ENCODE measurements around the gene ATOSA. TPM values are rescaled to one million over a fixed set of nuclear protein-coding genes. Genes with fewer than 3 reads are reported as not detected.

ATOSA gene
- total and polyA plus RNA-seq, 8 donors = 19.4 to 206 (median 60.4) TPM

DNA sequence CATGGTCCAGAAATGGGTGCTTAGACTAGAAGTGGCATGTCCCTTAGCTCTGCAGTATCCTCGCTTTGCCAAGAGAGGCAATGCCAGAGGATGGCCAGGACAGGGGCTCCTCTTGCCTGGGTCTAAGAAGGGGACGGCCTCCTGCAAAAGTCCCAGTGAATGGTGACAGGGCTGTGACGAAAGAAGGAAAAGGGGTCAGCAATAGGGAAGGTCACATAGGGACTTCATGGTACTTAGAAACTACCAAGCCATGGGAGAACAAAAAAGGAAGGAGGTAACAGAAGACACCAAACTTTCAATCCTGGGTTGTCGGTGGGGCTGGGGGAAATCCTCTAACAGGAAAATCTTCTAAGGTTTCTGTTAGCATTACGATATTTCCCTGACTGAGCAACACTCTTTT, 36.2 kb upstream of the ATOSA start:
- H3K4me1 ChIP-seq = no peaks in the 10 kb centered on the region
- H3K4me3 ChIP-seq = no peak overlapping the region
- intact Hi-C loops (cut with DNase I; ENCODE audit: low total_unique reads) = no loop called here
- TF ChIP-seq EP300 (IDR thresholded peaks at IDR 0.05) = no peak
- no peak for TF ChIP-seq POLR2AphosphoS5 (IDR thresholded peaks at IDR 0.05)
- no peak for TF ChIP-seq POLR2A (IDR thresholded peaks at IDR 0.05)
- TF ChIP-seq, protein P1, sequence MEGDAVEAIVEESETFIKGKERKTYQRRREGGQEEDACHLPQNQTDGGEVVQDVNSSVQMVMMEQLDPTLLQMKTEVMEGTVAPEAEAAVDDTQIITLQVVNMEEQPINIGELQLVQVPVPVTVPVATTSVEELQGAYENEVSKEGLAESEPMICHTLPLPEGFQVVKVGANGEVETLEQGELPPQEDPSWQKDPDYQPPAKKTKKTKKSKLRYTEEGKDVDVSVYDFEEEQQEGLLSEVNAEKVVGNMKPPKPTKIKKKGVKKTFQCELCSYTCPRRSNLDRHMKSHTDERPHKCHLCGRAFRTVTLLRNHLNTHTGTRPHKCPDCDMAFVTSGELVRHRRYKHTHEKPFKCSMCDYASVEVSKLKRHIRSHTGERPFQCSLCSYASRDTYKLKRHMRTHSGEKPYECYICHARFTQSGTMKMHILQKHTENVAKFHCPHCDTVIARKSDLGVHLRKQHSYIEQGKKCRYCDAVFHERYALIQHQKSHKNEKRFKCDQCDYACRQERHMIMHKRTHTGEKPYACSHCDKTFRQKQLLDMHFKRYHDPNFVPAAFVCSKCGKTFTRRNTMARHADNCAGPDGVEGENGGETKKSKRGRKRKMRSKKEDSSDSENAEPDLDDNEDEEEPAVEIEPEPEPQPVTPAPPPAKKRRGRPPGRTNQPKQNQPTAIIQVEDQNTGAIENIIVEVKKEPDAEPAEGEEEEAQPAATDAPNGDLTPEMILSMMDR (IDR thresholded peaks at IDR 0.05) = no peak
- no peaks in the 10 kb centered on the region for H3K27me3 ChIP-seq
- H3K36me3 ChIP-seq = no peaks in the 10 kb centered on the region
- DNase-seq = no peak
- 68 to 88% (median 80%) methylated on average over 5 of the region's 5 CpGs for WGBS, 5 donors
- no peaks in the 10 kb centered on the region for H3K9me3 ChIP-seq
- H3K27ac ChIP-seq = no peak overlapping the region

DNA sequence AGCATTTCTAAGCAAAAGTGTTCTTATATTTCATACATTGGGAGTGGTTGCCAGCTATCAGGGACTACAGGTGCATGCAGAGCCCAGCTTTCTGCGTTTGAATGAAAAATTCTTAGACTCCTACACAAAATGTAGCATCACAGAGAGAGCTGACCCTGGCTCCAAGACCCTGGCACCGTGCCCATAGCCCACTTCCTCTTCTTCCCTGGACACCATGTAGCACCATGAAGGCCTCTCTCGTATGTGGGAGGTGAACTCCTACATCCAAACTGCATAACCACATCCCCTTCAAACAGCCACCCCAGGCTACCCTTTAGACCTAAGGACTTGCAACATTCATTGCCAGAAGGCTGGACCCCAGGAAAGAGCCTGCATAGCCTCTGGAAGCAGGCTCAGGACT, 35.8 kb upstream of the ATOSA start:
- TF ChIP-seq, protein P1 (IDR thresholded peaks at IDR 0.05) = no peak
- TF ChIP-seq EP300 (IDR thresholded peaks at IDR 0.05) (no peak), POLR2AphosphoS5 (IDR thresholded peaks at IDR 0.05) (no peak), POLR2A (IDR thresholded peaks at IDR 0.05) (no peak)
- Histone ChIP-seq H3K27me3 (no peaks in the 10 kb centered on the region), H3K27ac (no peak overlapping the region), H3K9me3 (no peaks in the 10 kb centered on the region), H3K4me1 (no peaks in the 10 kb centered on the region), H3K36me3 (no peaks in the 10 kb centered on the region), H3K4me3 (no peak overlapping the region)
- DNase-seq = no peak
- 58 to 64% (median 63%) methylated on average over 3 of the region's 3 CpGs for WGBS, 5 donors
- intact Hi-C loops (cut with DNase I; ENCODE audit: low total_unique reads) = no loop called here

DNA sequence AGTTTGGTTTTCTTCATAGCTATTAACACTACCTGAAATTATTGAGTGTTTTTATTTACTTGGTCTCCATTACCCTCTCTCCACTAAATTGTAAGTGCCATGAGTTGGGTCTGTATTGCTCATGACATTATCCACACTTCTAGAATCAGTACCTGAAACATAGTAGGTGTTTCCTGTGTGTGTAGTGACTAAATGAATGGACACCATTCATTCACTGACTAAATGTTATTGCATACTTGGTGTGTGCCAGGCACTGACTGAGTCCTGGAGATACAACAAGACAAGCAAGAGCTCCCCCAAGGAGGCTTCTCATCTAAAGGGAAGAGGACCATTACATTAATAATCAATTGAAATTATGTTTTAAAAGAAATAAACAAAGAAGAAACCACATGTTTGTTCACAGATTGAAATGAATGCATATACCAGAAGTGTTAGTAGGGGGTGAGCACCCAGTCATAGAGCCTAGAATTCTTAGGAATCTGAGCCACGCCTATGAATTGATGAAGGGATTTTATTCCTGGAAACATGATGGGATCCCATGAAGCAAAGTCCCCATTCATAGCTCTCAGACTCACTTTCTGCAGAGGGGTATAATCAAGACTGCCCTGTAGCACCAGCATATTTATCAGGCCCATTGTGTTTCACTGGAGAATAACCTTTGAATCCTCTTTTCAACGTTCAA, 31.7 kb upstream of the ATOSA start:
- TF ChIP-seq POLR2AphosphoS5 (IDR thresholded peaks at IDR 0.05) = no peak
- Histone ChIP-seq H3K27me3 (no peaks in the 10 kb centered on the region), H3K4me1 (peaks cover 0 to 7% (median 0%) of the 10 kb centered on the region in 4 donors), H3K4me3 (no peak overlapping the region), H3K36me3 (no peaks in the 10 kb centered on the region), H3K27ac (no peak overlapping the region), H3K9me3 (no peaks in the 10 kb centered on the region)
- DNase-seq = no peak
- intact Hi-C loops (cut with DNase I; ENCODE audit: low total_unique reads) = no loop called here
- WGBS, 5 donors = 72 to 77% (median 76%) methylated on average over 2 of the region's 2 CpGs

DNA sequence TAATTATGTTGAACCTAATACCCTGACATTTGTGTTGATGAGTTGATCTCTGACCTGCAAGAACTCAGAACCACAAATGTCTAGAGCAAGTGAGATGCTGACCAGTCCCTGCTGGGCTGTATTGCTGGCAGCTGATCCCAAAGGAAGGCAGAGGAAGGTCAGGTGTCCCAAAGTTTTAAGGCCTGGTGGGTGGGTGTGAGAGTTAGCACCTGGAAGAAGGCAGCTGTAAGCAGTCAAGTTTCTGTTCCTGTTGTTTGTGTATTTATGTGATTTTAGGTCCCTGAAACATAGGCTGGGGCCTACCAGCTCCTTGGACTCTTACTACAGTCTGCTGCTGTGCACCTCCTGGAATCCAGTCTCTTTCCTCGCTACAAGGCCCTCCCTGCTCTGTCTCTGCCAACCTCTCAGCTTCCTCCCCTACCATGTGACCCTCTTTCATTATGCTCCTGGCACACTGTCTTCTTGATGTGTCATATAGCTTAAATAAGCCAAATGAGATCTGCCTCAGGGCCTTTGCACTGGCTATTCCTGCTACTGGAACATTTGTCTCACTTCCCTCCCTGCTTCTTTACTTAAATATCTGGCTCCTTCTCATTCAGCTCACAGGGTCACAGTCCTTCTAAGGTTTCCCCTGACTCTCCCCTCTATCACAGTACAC, 31.0 kb upstream of the ATOSA start:
- WGBS, 5 donors = 78 to 100% (median 95%) methylated on average over 1 of the region's 1 CpG
- DNase-seq = no peak
- Histone ChIP-seq H3K4me3 (no peak overlapping the region), H3K27me3 (no peaks in the 10 kb centered on the region), H3K9me3 (no peaks in the 10 kb centered on the region), H3K36me3 (no peaks in the 10 kb centered on the region), H3K4me1 (peaks cover 0 to 7% (median 0%) of the 10 kb centered on the region in 4 donors), H3K27ac (no peak overlapping the region)
- TF ChIP-seq POLR2A (IDR thresholded peaks at IDR 0.05) (no peak), EP300 (IDR thresholded peaks at IDR 0.05) (no peak), POLR2AphosphoS5 (IDR thresholded peaks at IDR 0.05) (no peak)
- TF ChIP-seq, protein P1 (IDR thresholded peaks at IDR 0.05) = no peak
- intact Hi-C loops (cut with DNase I; ENCODE audit: low total_unique reads) = no loop called here

Data from stomach (tissue), 9 donors.